GM19035 (cell line): ENCODE results near the gene GPHN.

ENCODE experiments used
- ATAC-seq: cut with Tn5 transposase; IDR thresholded peaks from one replicate; pipeline ENCODE4 v1.9.1; 2021; ENCODE audit not compliant: unreplicated experiment

GPHN gene

DNA sequence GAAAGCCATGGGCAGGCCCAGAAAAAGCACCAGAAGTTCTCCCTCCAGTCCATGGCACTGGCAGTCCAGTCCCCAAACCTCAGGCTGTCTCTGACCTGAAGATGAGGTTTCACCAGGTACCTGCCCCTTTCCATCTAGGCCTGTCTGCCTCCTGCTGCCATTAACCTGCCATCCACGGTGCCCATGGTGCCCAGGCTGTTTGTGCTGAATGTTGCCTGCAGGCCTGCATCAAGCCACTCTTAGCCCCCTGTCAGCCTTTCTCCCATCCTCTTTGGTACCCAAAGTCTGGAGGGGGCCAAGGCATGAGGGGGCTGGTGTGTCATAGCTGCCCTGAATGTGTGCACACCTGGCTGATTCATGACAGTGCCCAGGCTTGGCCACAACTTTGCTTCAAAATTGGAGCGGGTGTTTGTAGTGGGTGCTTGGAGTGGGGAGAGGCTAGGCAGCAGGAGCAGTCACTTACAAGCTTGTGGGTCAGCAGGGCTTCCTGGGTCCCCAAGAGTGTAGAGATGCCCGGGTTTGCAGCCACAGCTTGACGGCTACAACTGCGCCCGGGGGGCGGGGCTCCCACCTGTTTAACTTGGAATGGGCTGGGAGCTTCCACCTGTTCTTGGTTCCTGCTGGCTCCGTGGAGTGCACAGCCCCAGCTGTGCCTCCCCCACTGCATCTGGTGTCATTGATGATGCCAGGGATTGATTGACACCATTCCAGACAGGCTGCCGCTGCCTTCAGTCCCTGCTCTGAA is 88.5 kb downstream of the GPHN start:
- no peak for ATAC-seq

DNA sequence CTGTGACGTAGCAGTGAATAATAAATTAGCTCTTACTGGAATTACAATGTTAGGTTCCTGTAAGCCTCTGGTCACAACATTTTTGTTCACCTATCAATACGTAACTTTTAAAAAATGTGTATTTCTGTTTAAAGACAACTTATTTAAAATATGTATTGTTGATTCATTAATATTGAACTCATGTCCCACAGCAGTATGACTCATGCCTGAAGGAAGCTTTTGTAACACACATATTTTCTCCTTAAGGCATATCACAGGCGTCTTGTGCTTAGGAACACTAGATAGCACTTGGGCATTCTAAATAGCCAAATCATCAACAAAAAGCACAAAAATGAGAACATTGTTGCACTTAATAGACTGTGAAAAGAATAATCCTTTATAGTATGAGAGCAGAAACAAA is 92.5 kb downstream of the GPHN start:
- ATAC-seq: no peak

DNA sequence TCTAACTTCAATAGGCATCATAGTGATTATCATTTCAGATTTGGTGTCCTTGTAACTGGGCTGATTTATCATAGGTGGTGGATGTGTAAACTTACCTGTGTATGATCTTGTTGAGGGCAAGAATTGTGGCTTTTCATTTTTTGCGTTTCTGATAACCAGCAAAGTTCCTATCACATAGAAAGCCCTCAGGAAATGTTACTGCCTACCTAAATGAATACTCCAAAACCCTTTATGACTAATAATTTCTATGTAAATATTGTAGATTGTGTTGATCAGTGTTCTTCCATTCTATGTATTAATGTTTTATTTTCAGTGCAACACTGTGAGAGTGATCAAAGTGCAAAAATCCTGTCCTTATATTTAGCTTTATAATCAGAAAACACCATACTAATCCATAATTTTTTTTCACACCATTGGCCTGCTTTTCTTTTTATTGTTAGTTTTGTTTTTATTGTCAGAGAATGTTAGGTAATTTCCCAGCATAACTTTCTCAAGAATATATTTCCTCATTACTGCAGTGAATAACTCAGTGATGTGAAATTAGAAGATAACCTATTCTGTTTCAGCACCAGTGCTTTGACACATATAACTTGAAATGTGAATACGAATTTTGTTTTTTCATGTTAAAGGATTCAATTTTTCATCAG is 94.1 kb downstream of the GPHN start:
- no peak for ATAC-seq

DNA sequence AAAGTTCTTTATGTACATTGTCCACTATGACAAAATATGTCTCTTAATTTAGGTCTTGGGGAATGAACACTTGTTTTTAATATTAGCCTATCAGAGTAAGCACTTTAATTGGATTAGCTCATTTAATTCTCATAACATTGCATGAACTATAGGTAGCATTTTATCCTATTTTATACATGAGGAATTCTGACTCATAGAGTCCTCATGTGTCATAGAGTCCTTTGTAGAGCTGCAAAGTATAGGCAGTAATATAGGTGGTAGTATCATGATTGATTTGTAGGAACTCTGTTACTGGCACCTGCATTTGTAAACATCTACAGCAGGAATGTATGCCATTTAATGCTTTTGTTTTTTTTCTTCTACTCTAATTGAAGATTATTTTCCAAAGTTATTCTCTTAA is 96.0 kb downstream of the GPHN start:
- ATAC-seq: no peak

DNA sequence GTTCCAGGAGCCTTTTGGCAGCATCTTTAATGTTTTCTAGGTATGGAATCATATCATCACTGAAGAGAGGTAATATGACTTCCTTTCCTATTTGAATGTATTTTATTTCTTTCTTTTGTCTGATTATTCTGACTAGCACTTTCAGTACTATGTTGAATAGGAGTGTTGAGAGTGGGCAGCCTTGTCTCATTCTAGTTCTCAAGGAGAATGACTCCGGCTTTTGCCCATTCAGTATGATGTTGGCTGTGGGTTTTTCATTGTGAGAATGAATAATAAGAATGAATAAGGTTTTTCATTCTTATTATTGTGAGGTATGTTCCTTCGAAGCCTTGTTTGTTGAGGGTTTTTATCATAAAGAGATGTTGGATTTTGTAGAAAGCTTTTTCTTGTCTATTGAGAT is 98.9 kb downstream of the GPHN start:
- no peak for ATAC-seq

DNA sequence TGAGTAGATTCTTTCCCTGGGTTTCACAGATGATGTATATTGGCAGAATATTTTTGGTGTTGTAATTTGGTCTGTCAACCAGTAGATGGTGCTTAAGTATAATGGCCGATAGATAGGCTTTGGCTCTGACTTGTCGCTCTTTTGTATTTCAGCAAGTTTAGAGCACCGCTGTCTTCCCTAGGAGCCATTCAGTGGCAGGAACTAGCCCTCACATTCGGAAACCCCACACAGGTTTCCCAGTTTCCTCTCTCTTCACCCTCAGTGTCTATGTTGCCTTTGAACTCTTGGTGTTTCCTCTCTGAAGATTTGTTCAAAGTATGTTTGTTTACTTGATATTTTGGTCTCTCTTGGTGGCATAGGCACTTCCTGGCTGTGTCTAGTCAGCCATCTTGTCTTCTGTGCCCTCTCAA is 102.2 kb downstream of the GPHN start:
- no peak for ATAC-seq

DNA sequence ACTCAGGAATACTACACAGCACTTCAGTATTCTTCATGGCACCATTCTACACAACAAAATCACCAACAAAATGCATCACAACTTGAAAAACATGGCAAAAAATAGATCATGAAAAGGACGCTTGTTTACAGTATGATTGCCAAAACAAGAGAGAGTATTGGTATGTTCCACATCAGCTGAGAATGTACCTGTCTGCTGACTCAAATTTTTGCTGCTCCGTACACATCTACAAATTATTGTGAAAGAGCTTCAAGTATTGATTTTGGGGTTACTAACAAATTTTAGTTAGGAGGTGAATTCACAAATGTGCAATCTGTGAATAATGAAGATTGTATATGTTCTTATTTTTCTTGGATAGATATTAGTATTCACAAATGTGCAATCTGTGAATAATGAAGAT is 105.4 kb downstream of the GPHN start:
- no peak for ATAC-seq

DNA sequence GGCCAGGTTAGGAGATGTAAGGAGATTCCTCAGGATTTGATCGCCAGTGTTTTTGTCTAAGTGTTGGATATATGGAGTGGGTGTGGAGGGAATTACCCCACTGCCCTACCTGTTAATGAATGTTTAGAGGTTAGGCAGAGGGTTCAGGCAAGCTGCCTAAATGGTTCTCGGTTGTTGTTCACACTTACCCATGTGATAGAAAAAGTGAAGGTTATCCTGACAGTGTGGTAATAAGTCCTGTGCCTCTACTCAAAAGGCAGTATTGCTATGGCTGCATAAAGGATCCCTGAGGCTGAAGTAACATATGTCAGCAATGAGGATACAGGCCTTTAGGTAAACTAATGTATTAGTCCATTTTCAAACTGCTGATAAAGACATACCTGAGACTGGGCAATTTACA is 112.0 kb downstream of the GPHN start:
- no peak for ATAC-seq

DNA sequence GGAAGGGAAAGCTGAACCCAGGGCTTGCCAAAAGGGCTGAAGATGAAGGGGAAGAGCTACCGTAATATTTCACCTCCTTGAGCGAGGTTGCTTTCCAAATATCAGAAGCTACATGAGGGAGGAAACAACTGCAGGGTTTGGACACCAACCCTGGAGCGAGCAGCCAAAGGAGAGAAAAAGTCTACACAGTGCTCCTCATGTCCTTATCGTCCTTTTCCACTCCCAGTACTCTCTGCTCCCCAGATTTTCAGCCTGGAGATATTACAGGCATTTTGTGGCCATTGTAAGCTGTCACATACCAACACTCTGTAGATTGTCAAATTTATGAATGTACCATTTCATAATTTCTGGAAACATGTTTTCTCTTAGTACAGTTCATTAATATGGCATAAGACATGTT is 115.9 kb downstream of the GPHN start:
- ATAC-seq: no peak

DNA sequence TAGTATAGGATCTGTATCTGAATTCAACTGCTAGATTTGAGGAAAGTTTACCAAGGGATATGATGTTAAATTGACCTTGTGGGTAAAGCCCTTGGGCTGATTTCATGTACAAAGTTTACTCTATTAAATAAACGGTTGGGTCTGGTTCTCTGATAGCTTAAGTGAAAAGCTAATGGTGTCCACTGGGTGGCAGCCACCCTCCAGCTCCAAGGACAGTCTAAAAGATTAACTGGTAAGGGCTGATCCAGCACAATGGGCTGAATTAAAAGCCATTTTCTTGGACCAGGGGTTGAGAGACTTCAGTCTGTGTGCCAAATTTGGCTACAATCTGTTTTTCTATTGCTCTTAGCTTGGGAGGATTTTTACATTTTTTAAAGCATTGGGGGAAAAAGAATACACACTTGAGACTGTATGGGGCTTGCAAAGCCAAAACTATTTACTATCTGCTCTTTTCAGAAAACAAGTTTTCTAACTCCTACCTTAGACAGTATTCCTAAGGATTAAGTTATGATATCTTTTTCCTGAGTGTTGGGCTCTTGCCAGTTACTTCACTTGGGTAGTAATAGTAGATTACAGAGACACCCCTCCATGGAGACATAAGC is 116.5 kb downstream of the GPHN start:
- no peak for ATAC-seq

DNA sequence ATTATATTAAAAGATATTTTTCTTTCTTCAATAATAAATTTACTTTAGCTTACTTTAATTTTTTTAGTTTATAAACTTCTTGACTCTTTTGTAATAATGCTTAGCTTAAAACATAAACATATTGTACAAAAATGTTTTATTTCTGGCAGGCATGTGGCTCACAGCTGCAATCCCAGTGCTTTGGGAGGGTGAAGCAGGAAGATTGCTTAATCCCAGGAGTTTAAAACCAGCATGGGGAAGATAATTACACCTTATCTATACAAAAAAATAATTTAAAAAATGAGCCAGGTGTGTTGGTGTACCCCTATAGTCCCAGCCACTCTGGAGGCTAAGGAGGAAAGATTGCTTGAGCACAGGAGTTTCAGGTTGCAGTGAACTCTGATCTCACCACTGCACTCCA is 120.7 kb downstream of the GPHN start:
- no peak for ATAC-seq

DNA sequence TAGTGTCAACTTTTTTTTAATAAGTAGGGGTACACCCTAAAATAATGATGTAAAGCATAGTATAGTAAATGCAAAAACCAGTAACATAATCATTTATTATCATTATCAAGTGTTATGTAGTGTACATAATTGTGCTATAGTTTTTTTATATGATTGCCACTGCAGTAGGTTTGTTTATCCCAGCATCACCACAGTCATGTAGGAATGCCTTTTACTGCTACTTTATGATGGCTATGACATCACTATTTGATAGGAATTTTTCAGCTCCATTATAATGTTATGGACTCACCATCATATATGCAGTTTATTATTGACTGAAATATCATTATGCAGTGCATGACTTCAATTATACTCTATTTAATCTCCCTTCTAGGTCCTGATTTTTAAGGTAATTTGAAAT is 121.6 kb downstream of the GPHN start:
- ATAC-seq: no peak

DNA sequence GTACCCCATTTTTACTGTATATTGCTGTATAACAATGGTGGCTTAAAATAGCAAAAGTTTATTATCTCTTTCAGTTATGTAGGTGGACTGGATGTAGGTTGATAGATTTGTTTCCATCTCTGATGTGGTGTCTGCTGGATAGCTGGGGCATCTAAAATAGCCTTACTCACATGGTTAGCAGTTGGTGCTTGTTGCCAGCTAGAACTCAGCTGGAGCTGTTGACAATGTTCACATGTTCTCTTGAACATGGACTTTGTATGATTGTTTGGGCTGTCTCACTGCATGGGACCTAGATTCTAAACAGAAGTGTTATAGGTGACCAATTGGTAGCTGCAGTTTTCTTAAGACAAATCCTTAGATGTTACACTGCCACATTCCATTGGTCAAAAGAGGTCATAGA is 126.9 kb downstream of the GPHN start:
- no peak for ATAC-seq

DNA sequence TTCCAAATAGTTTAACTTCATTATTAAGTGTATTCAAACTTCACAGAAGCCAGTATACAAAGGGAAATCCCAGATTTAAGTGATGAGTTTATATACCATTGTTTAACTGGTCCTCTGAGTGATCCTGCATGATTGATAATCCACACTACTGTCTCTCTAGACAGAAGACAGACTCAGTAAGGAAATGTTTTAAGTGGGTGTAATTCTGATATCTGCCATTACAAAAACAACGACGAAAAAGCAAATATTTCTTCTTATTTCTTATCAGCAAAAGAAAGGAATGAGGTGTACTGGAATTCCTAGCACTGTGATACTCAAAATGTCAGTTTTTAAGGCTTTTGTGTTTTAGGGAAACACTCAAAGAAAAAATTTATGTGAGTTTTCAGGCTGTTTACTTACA is 127.5 kb downstream of the GPHN start:
- no peak for ATAC-seq

DNA sequence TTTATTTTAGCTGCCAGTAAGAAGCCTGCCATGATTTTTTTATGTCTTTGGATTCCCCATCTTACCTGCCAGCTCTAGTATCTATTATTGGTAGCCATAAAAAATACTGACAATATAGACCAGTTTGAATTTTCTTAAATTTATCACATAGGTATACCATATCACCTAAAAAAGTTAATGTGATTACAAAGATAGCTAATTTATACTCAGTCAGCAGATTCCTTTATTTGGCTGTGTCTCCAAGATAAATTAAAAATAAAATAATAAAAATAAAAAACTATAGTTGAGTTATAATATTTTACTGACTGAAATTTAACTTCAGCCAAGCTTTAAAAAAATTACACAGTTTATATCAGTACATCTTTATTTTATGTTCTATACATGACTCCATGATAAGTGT is 128.3 kb downstream of the GPHN start:
- ATAC-seq: no peak

DNA sequence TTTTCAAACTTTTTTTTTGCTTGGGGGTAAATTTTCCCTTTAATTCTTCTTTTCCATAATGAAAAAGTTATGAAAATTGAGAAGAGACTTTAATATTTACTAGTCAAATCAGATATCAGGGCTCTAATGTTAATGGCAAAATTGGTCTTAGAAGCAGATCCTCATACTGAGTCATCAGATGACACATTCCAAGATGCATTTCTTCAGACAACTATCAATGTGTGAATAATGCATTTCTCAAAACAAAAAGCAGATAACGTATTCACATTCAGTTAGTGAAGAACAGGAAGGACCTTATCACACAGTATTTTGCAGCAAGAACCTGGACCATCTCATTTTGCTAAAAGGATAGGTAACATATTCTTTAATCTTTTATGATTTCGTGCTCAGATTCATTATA is 130.7 kb downstream of the GPHN start:
- no peak for ATAC-seq

DNA sequence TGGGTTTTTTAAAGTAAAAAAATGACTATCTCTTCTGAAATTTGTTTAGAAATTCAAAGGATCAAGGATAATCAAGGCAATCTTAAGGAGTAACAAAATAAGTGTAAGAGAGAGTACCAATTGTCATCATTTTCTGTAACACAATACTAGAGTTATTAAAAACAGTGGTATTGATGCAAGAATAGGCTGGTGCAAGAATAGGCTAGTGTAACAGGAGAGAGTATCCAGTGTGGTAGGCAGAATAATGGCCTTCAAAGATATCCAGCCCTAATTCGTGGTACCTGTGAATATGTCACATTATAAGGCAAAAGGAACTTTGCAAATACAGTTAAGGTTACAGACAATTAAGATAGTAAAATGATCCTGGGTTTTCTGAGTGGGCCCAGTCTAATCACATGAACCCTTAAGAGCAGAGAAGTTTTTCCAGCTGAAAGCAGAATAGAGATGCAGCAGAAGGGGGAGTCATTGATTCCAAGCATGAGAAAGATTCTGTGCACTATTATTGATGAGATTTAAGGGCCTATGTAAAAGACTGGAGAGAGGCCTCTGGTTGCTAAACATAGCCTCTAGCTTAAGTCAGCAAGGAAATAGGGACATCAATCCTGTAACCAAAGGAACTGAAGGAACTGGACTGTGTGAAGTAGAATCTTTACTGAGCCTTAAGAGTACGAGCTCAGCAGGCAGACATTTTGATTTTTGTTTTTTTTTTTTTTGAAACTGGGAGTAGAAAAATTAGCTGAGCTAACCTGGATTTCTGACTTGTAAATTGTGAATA is 134.1 kb downstream of the GPHN start:
- no peak for ATAC-seq

DNA sequence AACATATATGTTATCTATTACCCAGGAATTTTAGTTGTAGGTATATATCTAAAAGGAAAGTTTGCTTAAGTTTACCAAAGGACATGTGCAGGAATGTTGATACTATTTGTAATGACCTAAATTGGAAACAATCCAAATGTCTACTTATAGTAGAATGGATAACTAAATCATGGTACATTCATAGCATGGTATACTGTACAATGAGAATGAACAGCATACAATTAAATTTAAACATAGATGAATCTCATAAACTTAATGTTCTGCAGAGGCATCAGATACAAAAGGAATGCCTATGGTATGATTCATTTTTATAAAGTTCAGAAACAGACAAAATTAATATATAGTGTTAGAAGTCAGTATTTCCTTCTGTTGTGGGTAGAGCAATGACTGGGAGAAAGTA is 135.4 kb downstream of the GPHN start:
- ATAC-seq: no peak

DNA sequence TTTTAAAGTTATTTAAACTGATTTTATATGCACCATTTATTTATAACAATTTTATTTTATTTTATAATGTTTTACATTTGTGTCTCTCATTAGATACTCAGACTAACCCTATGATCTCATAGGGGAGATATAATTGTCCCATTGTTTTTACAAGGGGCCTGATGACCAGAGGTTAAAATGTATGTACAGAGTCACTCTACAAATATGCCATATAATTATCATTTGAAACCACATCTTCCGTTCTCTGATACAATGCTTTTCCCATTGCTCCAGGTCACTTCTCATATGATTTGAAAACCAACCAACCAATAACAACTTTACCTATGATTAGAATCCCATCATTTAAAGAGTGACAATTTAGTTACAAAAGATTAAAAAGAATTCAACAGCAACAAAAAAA is 137.8 kb downstream of the GPHN start:
- ATAC-seq: no peak

DNA sequence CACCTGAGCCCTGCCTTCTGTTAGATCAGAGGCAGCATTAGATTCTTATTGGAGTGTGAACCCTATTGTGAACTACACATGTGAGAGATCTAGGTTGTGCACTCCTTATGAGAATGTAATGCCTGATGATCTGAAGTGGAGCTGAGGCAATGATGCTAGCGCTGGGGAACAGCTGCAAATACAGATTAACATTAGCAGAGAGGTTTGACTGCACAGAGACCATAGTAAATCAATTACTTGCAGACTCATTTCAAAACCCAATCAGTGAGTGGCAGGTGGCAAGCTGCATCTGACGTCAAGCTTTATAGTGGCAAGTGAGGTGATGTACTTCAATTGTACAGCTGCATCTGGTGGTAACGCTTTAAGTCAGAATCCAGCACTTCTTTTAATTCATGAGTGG is 141.6 kb downstream of the GPHN start:
- ATAC-seq: peak; percentile 68

DNA sequence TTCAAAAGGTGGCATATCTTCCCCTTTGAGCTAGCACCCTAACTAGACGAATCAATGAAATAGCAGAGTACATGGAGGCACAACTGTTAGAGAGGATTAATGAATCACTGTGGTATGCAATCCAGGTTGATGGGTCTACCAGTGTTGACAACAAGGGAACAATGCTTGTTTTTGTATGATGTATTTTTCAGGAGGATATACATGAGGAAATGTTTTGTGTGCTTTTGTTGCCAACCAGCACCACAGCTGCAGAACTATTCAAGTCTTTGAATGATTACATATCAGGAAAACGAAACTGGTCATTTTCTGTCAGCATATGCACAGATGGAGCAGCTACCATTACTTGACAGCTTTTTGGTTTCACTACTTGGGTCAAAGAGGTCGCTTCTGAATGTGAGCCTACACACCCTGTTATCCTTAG is 142.6 kb downstream of the GPHN start:
- no peak for ATAC-seq
